Neural progenitor cell (in vitro differentiated cells): ENCODE data around the gene ST3GAL4. TPM values are rescaled to one million over a fixed set of nuclear protein-coding genes. Genes with fewer than 3 reads are reported as not detected.

Experiments
- DNase-seq: peaks from one replicate; pipeline ENCODE4 v3.0.0-alpha.2; 2016; ENCODE audit warnings: low spot score
- H2AFZ ChIP-seq: fragments of 200-600 bp; sonication (generic); replicated peaks from 2 replicates; pipeline ENCODE4 v1.6.1; 2016; ENCODE audit warnings: antibody characterized with exemption
- H3F3A ChIP-seq: fragments of 200-600 bp; sonication (generic); 2 replicates; pipeline ENCODE4 v1.6.1; 2016; ENCODE audit warnings: antibody characterized with exemption, low read depth
- H3K27ac ChIP-seq: fragments of 200-600 bp; sonication (generic); 2 replicates; pipeline ENCODE4 v1.5.1; 2016; ENCODE audit warnings: mild to moderate bottlenecking
- H3K27me3 ChIP-seq: fragments of 200-600 bp; sonication (generic); 2 replicates; pipeline ENCODE4 v1.6.1; 2016; ENCODE audit warnings: mild to moderate bottlenecking, moderate library complexity
- H3K36me3 ChIP-seq: fragments of 200-600 bp; sonication (generic); 2 replicates; pipeline ENCODE4 v1.5.1; 2016
- H3K4me1 ChIP-seq: fragments of 200-600 bp; sonication (generic); 2 replicates; pipeline ENCODE4 v1.6.1; 2016; ENCODE audit warnings: mixed run types
- H3K4me2 ChIP-seq: fragments of 200-600 bp; sonication (generic); 2 replicates; pipeline ENCODE4 v1.6.1; 2016
- H3K4me3 ChIP-seq: fragments of 200-600 bp; sonication (generic); 2 replicates; pipeline ENCODE4 v1.5.1; 2016
- H3K79me2 ChIP-seq: fragments of 200-600 bp; sonication (generic); 2 replicates; pipeline ENCODE4 v1.6.1; 2016; ENCODE audit warnings: low read depth
- H3K9ac ChIP-seq: fragments of 200-600 bp; sonication (generic); 2 replicates; pipeline ENCODE4 v1.6.1; 2016
- H3K9me3 ChIP-seq: fragments of 200-600 bp; sonication (generic); 2 replicates; pipeline ENCODE4 v1.5.1; 2016; ENCODE audit warnings: low read depth
- H4K20me1 ChIP-seq: fragments of 200-600 bp; sonication (generic); 2 replicates; pipeline ENCODE4 v1.6.1; 2016; ENCODE audit warnings: low read depth
- H3K27ac Mint-ChIP-seq: 3 replicates; pipeline ENCODE4 v1.8.0; 2021; ENCODE audit warnings: mixed read lengths
- H3K27me3 Mint-ChIP-seq: 2 replicates; pipeline ENCODE4 v1.8.0; 2022; ENCODE audit warnings: low read depth, mild to moderate bottlenecking, inconsistent platforms, moderate library complexity, mixed read lengths; ENCODE audit not compliant: insufficient read depth
- H3K36me3 Mint-ChIP-seq: 3 replicates; pipeline ENCODE4 v1.8.0; 2021; ENCODE audit warnings: mixed read lengths
- H3K4me1 Mint-ChIP-seq: 3 replicates; pipeline ENCODE4 v1.8.0; 2021; ENCODE audit warnings: mixed read lengths
- H3K4me3 Mint-ChIP-seq: 3 replicates; pipeline ENCODE4 v1.8.0; 2021; ENCODE audit warnings: mild to moderate bottlenecking, moderate library complexity, mixed read lengths
- H3K9me3 Mint-ChIP-seq: 3 replicates; pipeline ENCODE4 v1.8.0; 2020; ENCODE audit warnings: mixed read lengths
- CTCF ChIP-seq: fragments of 200-600 bp; sonication (generic); IDR thresholded peaks from 2 replicates; pipeline ENCODE4 v1.5.1; 2017; ENCODE audit warnings: antibody characterized with exemption, mild to moderate bottlenecking
- EZH2 ChIP-seq: fragments of 200-600 bp; sonication (generic); IDR thresholded peaks from 2 replicates; pipeline ENCODE4 v1.6.1; 2017; ENCODE audit warnings: antibody characterized with exemption, mild to moderate bottlenecking, moderate library complexity
- EZH2phosphoT487 ChIP-seq: fragments of 200-600 bp; sonication (generic); IDR thresholded peaks from 2 replicates; pipeline ENCODE4 v1.6.1; 2017; ENCODE audit warnings: antibody characterized with exemption
- total RNA-seq: library from RNA; depleted of rRNA; stranded (reverse); fragments of >200 nt; gene quantifications from 2 replicates; pipeline ENCODE4 v1.2.3, GENCODE V29; 2015; ENCODE audit warnings: low replicate concordance

Gene ST3GAL4
- total RNA-seq, 1 donor from 2014 or later, result 13.0 TPM

GRCh38 chr11:126319374-126319740 is 36.1 kb upstream of the ST3GAL4 start:
- peaks cover 4% of the 10 kb centered on the region for H3K9me3 Mint-ChIP-seq
- Histone ChIP-seq H3K4me3 (no peak overlapping the region), H3K79me2 (no peaks in the 10 kb centered on the region), H3K27ac (no peak overlapping the region), H3F3A (no peaks in the 10 kb centered on the region), H3K9ac (no peak overlapping the region), H3K4me2 (no peak overlapping the region), H3K4me1 (no peaks in the 10 kb centered on the region), H3K36me3 (no peaks in the 10 kb centered on the region), H3K27me3 (no peaks in the 10 kb centered on the region), H3K9me3 (no peaks in the 10 kb centered on the region), H2AFZ (no peak overlapping the region), H4K20me1 (no peaks in the 10 kb centered on the region)
- peaks cover 5% of the 10 kb centered on the region for H3K4me1 Mint-ChIP-seq
- peaks cover 9% of the 10 kb centered on the region for H3K36me3 Mint-ChIP-seq
- no peak overlapping the region for H3K27ac Mint-ChIP-seq
- no peak for TF ChIP-seq CTCF
- no peak for TF ChIP-seq EZH2
- TF ChIP-seq EZH2phosphoT487, result no peak
- H3K4me3 Mint-ChIP-seq, result no peak overlapping the region
- no peak for DNase-seq
- peaks cover 2% of the 10 kb centered on the region for H3K27me3 Mint-ChIP-seq

GRCh38 chr11:126322996-126323395 is 32.5 kb upstream of the ST3GAL4 start:
- DNase-seq, result no peak
- no peaks in the 10 kb centered on the region for H3K9me3 ChIP-seq
- H3K79me2 ChIP-seq, result no peaks in the 10 kb centered on the region
- TF ChIP-seq EZH2 (no peak), CTCF (no peak), EZH2phosphoT487 (no peak)
- Mint-ChIP-seq H3K4me1 (peaks cover 16% of the 10 kb centered on the region), H3K4me3 (no peak overlapping the region), H3K27ac (no peak overlapping the region), H3K9me3 (no peaks in the 10 kb centered on the region), H3K27me3 (peaks cover 2% of the 10 kb centered on the region), H3K36me3 (peaks cover 4% of the 10 kb centered on the region)
- no peaks in the 10 kb centered on the region for H3K27me3 ChIP-seq
- H3K4me3 ChIP-seq, result no peak overlapping the region
- no peak overlapping the region for H3K27ac ChIP-seq
- H2AFZ ChIP-seq, result no peak overlapping the region
- H3K4me1 ChIP-seq, result no peaks in the 10 kb centered on the region
- no peaks in the 10 kb centered on the region for H3F3A ChIP-seq
- no peak overlapping the region for H3K9ac ChIP-seq
- no peaks in the 10 kb centered on the region for H3K36me3 ChIP-seq
- H4K20me1 ChIP-seq, result no peaks in the 10 kb centered on the region
- no peak overlapping the region for H3K4me2 ChIP-seq

GRCh38 chr11:126327281-126328000 is 28.0 kb upstream of the ST3GAL4 start:
- Histone ChIP-seq H3K4me1 (no peaks in the 10 kb centered on the region), H3K9ac (no peak overlapping the region), H3K27me3 (no peaks in the 10 kb centered on the region), H3F3A (no peaks in the 10 kb centered on the region), H3K4me2 (no peak overlapping the region), H3K27ac (no peak overlapping the region), H2AFZ (no peak overlapping the region), H3K9me3 (no peaks in the 10 kb centered on the region), H3K4me3 (no peak overlapping the region), H4K20me1 (no peaks in the 10 kb centered on the region), H3K36me3 (no peaks in the 10 kb centered on the region), H3K79me2 (no peaks in the 10 kb centered on the region)
- H3K27ac Mint-ChIP-seq, result peak overlapping the region; percentile 65
- peaks cover 20% of the 10 kb centered on the region for H3K4me1 Mint-ChIP-seq
- TF ChIP-seq CTCF, result no peak
- H3K36me3 Mint-ChIP-seq, result peaks cover 2% of the 10 kb centered on the region
- H3K4me3 Mint-ChIP-seq, result no peak overlapping the region
- no peaks in the 10 kb centered on the region for H3K9me3 Mint-ChIP-seq
- peaks cover 2% of the 10 kb centered on the region for H3K27me3 Mint-ChIP-seq
- no peak for DNase-seq
